NT2/D1 (cell line): ENCODE data around the gene CHST12.

Source experiments
- DNase-seq: peaks from one replicate; pipeline ENCODE4 v3.0.0-alpha.2; 2011; ENCODE audit warnings: low read depth, low spot score
- H3K27me3 ChIP-seq: 2 replicates; pipeline ENCODE4 v1.6.0; 2011; ENCODE audit warnings: mild to moderate bottlenecking; ENCODE audit not compliant: insufficient read length, insufficient read depth
- H3K36me3 ChIP-seq: 2 replicates; pipeline ENCODE4 v1.6.1; 2011; ENCODE audit warnings: mild to moderate bottlenecking, low read length, mixed read lengths; ENCODE audit not compliant: insufficient read depth, insufficient read length
- H3K4me1 ChIP-seq: 2 replicates; pipeline ENCODE4 v1.5.1; 2011; ENCODE audit not compliant: insufficient read depth, insufficient read length
- H3K4me3 ChIP-seq: 2 replicates; pipeline ENCODE4 v1.5.1; 2011; ENCODE audit warnings: low read depth; ENCODE audit not compliant: insufficient read length
- H3K9ac ChIP-seq: 2 replicates; pipeline ENCODE4 v1.6.0; 2011; ENCODE audit warnings: low read depth; ENCODE audit not compliant: insufficient read length
- H3K9me3 ChIP-seq: 2 replicates; pipeline ENCODE4 v1.5.1; 2011; ENCODE audit warnings: mild to moderate bottlenecking, low read length; ENCODE audit not compliant: insufficient read depth
- SUZ12 ChIP-seq: IDR thresholded peaks from 2 replicates; pipeline ENCODE4 v1.6.1; 2011; ENCODE audit not compliant: insufficient read length, insufficient read depth; ENCODE audit errors: extremely low read depth
- YY1 ChIP-seq: IDR thresholded peaks from 2 replicates; pipeline ENCODE4 v1.6.1; 2011; ENCODE audit not compliant: insufficient read length, insufficient read depth
- ZNF274 ChIP-seq: IDR thresholded peaks from 2 replicates; pipeline ENCODE4 v1.6.1; 2011; ENCODE audit warnings: mild to moderate bottlenecking, low read depth, low read length

Gene CHST12

DNA sequence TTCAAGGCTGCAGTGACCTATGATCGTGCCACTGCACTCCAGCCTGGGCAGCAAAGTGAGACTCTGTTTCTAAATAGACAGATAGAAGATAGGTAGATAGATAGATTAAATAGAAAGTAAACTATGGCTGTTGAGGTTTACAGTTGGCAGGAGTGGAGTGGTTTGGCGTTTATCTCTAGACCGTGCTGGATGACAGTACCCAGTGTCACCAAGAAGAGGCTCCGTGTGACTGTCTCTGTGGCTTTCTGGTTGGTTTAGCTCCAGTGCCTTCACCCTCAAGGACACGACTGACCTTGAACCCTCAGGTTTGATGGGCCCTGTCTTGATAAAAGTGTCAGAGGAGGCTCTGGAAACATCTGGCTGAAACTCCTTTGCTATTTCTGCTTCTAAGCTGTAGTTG, 31.7 kb downstream of the CHST12 start:
- Histone ChIP-seq H3K27me3 (no peaks in the 10 kb centered on the region), H3K4me1 (peaks cover 8% of the 10 kb centered on the region), H3K36me3 (peaks cover 63% of the 10 kb centered on the region), H3K9ac (no peak overlapping the region), H3K9me3 (peaks cover 10% of the 10 kb centered on the region), H3K4me3 (no peak overlapping the region)
- DNase-seq, result no peak
- TF ChIP-seq ZNF274 (no peak), YY1 (no peak), SUZ12 (no peak)

DNA sequence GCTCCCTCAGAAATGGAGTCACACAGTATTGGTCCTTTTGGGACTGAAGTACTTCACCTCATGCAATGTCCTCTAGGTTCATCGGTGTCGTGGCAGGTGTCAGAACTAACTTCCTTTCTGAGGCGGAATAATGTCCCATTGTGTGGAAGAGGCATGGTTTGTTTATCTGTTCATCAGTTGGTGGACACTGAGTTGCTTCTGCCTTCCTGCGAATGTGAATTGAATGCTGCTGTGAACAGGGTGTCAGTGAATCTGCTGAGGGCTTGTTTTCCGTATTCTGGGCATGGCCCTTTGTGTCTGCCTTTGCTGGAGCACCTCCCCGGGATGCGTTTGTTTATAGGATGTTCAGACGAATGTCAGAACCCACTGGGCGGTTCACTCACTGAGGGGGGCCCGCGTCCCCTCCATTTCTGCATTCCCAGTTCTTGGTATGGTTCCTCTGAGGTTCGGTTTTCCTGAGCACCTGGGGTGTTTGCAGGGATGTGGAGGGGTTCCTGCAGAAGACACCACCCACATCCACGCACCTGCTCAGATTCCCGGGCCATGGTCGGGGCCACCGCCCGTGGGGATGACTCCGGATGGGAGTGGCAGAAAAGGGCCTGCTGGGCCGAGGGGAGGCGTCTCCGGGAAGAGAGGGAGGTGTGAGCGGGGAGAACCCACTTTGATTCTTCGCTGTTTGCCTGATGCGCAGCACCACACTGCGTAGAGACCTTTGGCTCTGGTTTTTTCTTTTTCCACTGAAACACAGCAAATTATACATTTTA, 33.1 kb downstream of the CHST12 start:
- DNase-seq, result no peak
- no peaks in the 10 kb centered on the region for H3K27me3 ChIP-seq
- no peak for TF ChIP-seq ZNF274
- peaks cover 63% of the 10 kb centered on the region for H3K36me3 ChIP-seq
- H3K9me3 ChIP-seq, result no peaks in the 10 kb centered on the region
- no peak overlapping the region for H3K4me3 ChIP-seq
- peaks cover 12% of the 10 kb centered on the region for H3K4me1 ChIP-seq
- H3K9ac ChIP-seq, result no peak overlapping the region

DNA sequence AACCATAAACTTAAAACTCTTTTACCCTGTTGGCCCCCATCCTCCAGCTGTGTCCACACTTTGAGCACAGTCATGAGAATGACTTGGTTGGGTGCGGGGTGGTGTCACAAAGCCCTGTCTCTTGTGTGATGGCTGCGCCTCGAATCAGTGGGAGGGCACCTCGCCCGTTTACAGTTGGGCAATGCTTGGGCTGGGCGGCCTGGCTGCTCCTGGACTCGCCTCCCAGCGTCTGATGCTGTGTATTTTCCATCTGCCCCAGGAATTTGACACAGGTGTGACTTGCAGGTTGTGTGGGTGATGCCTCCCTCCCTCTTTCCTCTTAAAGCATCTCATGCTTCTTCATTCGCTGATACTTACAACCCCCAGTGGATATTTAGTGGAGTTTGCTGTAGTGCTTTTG, 33.7 kb downstream of the CHST12 start:
- TF ChIP-seq YY1, result no peak
- no peak for TF ChIP-seq SUZ12
- TF ChIP-seq ZNF274, result no peak
- no peaks in the 10 kb centered on the region for H3K9me3 ChIP-seq
- DNase-seq, result no peak
- peaks cover 11% of the 10 kb centered on the region for H3K4me1 ChIP-seq
- no peaks in the 10 kb centered on the region for H3K27me3 ChIP-seq
- peaks cover 62% of the 10 kb centered on the region for H3K36me3 ChIP-seq
- H3K4me3 ChIP-seq, result no peak overlapping the region
- H3K9ac ChIP-seq, result no peak overlapping the region

DNA sequence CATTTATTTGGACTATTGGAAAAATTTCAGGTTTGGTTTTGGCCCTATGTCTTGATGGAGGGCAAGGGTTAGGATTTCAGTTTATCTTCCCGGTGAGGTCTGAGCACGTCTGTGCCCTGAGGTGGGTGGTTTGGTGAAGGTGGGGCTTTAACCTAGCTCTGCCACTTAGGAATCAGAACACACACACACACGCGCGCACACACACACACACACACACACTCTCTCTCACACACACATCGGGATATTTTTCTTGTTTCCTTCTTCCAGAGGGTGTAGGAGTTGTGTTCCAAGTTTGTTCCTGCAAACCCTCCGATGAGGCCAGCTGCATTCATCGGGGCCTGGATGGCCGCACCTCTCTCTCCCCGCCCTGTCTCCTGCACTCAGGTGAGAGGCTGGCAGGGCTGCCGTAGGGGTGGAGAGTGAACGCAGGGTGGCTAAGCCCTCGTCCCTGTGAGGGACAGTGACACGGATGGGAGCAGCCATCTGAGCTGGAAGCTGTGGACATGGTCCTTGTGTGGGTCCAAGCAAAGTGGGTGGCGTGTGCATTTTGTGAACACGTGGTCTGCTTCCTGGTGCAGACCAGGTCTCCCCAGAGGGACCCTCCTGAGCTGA, 34.2 kb downstream of the CHST12 start:
- H3K4me1 ChIP-seq, result peaks cover 6% of the 10 kb centered on the region
- H3K4me3 ChIP-seq, result no peak overlapping the region
- DNase-seq, result no peak
- no peaks in the 10 kb centered on the region for H3K27me3 ChIP-seq
- H3K9ac ChIP-seq, result no peak overlapping the region
- no peaks in the 10 kb centered on the region for H3K9me3 ChIP-seq
- TF ChIP-seq ZNF274 (no peak), YY1 (no peak)
- peaks cover 57% of the 10 kb centered on the region for H3K36me3 ChIP-seq

DNA sequence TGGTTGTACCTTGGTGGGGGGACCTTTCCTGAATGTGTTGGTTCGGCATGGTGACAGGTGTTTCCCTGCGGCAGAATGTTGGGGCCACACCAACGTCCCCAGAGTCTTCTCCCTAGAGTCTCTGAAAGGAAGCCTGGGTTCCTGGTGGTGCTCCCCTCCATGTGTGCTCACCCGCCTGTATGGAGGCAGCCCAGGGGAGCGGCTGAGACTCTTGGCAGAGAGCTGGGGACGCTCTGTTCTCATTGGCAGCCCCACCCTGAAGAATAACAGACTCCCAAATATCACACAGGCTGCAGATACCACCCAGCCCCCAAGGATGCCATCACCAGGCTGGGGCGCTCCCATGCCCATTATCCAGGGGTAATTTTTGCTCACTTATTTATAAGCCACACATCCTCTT, 34.8 kb downstream of the CHST12 start:
- H3K36me3 ChIP-seq, result peaks cover 52% of the 10 kb centered on the region
- H3K9me3 ChIP-seq, result no peaks in the 10 kb centered on the region
- no peaks in the 10 kb centered on the region for H3K27me3 ChIP-seq
- no peak for DNase-seq
- H3K4me3 ChIP-seq, result no peak overlapping the region
- TF ChIP-seq ZNF274 (no peak), YY1 (no peak), SUZ12 (no peak)
- H3K4me1 ChIP-seq, result peaks cover 6% of the 10 kb centered on the region
- no peak overlapping the region for H3K9ac ChIP-seq

DNA sequence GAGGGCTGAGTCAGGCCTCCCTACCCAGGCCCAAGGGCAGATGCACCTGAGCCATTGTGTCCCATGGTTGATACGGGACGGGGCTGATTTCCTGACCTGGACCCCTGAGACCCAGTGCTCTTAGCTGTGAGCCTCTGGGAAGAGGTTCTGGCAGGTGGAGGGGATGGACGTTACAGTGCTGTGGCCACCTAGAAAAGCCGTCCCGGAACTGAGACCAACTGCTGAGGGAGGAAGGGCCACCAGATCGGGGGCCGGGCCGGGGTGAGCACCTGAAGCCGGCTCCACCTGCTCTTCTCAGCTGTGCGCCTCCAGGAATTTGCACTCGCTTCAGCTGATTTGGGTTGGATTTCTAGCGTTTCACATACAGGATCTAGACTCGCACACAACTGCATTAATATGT, 35.4 kb downstream of the CHST12 start:
- H3K4me1 ChIP-seq, result peaks cover 6% of the 10 kb centered on the region
- H3K36me3 ChIP-seq, result peaks cover 51% of the 10 kb centered on the region
- H3K4me3 ChIP-seq, result no peak overlapping the region
- no peak for TF ChIP-seq ZNF274
- TF ChIP-seq YY1, result no peak
- no peak for TF ChIP-seq SUZ12
- H3K9me3 ChIP-seq, result no peaks in the 10 kb centered on the region
- DNase-seq, result no peak
- H3K9ac ChIP-seq, result no peak overlapping the region
- H3K27me3 ChIP-seq, result no peaks in the 10 kb centered on the region

DNA sequence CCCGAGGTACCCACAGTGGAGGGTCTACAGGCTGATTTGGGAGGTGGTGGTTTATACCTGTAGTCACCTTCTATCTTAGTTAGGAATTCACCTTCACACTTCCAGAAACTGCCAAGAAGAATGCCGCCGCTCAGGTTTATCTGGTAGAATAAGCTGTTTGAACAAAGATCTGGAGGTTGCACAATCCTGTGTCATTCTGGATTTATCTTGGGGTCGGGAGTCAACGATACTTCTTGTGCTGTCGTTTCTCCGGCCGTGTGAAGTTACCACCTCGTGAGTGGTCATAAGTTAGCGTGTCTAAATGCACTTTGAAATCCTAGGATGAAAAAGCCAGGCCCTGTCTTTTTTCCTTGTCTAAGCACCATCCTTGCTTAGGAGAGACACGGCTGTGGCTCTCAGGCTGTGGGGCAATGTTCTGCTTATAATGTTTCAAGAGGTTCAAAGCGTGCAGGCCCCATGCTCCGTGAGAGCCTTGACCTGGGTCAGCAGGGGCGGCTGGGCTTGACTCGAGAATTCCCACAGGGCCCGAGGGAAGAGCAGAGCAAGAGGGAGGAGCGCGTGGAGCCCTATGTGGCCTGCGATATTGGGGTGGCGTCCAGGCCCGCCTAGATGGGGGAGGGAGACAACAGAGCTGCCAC, 37.3 kb downstream of the CHST12 start:
- Histone ChIP-seq H3K27me3 (no peaks in the 10 kb centered on the region), H3K9me3 (no peaks in the 10 kb centered on the region), H3K4me1 (peaks cover 10% of the 10 kb centered on the region), H3K36me3 (peaks cover 42% of the 10 kb centered on the region), H3K9ac (no peak overlapping the region), H3K4me3 (no peak overlapping the region)
- TF ChIP-seq ZNF274 (no peak), YY1 (no peak), SUZ12 (no peak)
- DNase-seq, result no peak
